Neuron (in vitro differentiated cells): ENCODE measurements around the gene ADCY3.

ENCODE experiments used
- H2AFZ ChIP-seq: one replicate; pipeline ENCODE4 v1.6.1; 2013; ENCODE audit warnings: low read depth, mild to moderate bottlenecking, inconsistent platforms, low read length, moderate library complexity
- H3K27me3 ChIP-seq: one replicate; pipeline ENCODE4 v1.6.1; 2013; ENCODE audit warnings: low read length; ENCODE audit not compliant: insufficient read depth
- H3K36me3 ChIP-seq: one replicate; pipeline ENCODE4 v1.6.1; 2013; ENCODE audit warnings: low read length; ENCODE audit not compliant: insufficient read depth
- H3K4me1 ChIP-seq: one replicate; pipeline ENCODE4 v1.6.1; 2013; ENCODE audit warnings: low read length; ENCODE audit not compliant: insufficient read depth
- H3K4me3 ChIP-seq: 2 replicates; pipeline ENCODE4 v1.5.1; 2013; ENCODE audit warnings: mild to moderate bottlenecking, low read length, moderate library complexity
- H3K9me3 ChIP-seq: one replicate; pipeline ENCODE4 v1.6.1; 2013; ENCODE audit warnings: low read length

The ADCY3 gene

GRCh38 chr2:24824071-24824588 lies 95.9 kb downstream of the ADCY3 start:
- H3K4me1 ChIP-seq, result peaks cover 13% of the 10 kb centered on the region
- H3K27me3 ChIP-seq, result no peaks in the 10 kb centered on the region
- H3K4me3 ChIP-seq, result no peak overlapping the region
- H3K36me3 ChIP-seq, result peaks cover 53% of the 10 kb centered on the region
- H3K9me3 ChIP-seq, result no peaks in the 10 kb centered on the region
- no peak overlapping the region for H2AFZ ChIP-seq

DNA sequence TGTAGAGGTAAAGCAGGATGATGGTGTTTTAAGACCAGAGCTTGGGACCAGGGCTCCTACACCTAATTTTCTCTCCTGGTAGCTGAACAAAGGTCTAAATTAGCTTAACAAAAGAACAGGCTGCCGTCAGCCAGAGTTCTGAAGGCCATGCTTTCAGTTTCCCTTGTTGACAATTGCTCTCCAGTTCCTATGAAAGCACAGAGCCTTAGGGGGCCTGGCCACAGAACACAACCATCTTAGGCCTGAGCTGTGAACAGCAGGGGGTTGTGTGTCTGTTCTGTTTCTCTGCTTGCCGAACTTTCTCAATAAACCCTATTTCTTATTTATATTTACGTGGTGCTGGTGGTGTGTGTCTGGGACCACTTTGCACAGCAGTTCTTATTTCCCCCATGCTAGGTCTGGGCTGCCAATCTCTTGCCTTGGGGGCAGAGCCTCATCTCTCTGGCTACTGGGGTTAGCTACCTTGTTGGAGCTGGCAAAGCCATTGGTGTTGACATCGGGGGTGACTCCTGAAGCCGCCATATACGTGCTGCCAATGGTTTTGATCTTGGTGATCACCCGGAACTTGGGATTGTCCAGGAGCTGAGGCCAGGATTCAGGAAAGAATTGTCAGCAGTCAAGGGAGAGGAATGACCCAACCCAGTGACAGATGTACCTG lies 97.9 kb downstream of the ADCY3 start:
- Histone ChIP-seq H3K36me3 (peaks cover 68% of the 10 kb centered on the region), H2AFZ (no peak overlapping the region), H3K4me1 (peaks cover 13% of the 10 kb centered on the region)

DNA sequence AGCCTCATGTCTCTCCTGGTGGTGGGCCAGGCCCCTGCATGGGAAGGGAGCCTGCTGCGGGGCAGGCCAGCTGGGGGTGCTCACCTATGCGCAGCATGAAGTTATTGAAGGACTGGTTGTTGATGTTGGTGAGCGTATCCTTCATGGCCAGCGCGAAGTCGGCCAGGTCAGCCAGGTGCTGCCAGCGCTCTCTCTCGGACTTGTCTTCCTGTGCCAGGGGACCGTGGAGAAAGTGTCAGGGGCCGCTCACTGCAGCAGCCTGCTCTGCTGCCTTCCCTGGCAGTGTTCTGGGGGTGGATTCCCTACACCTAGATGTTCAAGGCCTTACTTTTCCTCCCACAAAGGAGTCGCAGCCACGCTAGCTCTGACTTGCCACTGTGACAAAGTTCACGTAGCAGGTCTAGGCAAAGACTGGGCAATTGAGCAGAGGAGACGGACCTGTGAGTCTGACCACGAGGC lies 98.6 kb downstream of the ADCY3 start:
- Histone ChIP-seq H3K4me3 (no peak overlapping the region), H3K36me3 (peaks cover 74% of the 10 kb centered on the region), H3K4me1 (peaks cover 13% of the 10 kb centered on the region)

More for the DNA sequence above, 97.9 kb downstream of the ADCY3 start:
- H3K9me3 ChIP-seq, result no peaks in the 10 kb centered on the region
- no peaks in the 10 kb centered on the region for H3K27me3 ChIP-seq
- H3K4me3 ChIP-seq, result no peak overlapping the region

DNA sequence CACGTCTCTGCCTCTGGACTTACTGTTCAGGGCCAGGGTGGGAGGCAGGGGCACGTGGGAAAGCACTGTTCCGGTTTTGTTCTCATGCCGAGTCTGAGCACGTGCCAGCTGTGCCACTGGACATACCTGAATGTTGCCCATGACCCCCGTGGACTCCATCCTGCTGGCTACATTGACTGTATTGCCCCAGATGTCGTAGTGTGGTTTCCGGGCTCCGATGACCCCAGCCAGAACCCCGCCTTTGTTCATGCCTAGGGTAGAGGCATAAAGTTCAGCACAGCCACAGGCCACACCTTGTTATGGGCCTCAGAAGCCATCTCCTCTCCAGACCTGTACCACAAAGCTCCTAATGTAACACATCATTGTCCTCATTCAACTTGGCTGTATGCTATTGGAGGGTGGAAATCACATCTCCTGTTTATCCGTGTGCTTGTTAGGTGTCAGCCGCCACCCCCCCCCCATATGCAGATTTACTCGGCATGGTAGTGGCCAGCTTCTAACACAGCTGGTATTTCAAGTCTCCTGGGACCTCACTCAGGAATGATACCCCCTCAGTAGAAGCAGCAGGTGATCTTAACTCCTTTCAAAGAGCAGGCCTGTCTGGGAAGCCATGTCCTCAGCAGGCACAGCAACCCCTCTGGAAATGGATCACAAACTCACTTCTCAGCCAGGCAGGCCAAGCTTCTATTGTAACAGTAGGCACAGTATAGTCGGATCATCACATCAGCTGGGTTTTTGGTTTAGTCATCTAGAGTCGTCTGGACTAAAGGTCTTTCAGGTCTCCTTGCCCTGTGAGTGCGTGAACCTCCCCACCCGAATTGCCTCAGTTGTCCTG lies 99.2 kb downstream of the ADCY3 start:
- H3K4me1 ChIP-seq, result peaks cover 13% of the 10 kb centered on the region
- no peaks in the 10 kb centered on the region for H3K9me3 ChIP-seq
- peaks cover 80% of the 10 kb centered on the region for H3K36me3 ChIP-seq
- no peak overlapping the region for H3K4me3 ChIP-seq
- no peak overlapping the region for H2AFZ ChIP-seq
- H3K27me3 ChIP-seq, result no peaks in the 10 kb centered on the region

More for the DNA sequence above, 98.6 kb downstream of the ADCY3 start:
- Histone ChIP-seq H3K27me3 (no peaks in the 10 kb centered on the region), H2AFZ (no peak overlapping the region), H3K9me3 (no peaks in the 10 kb centered on the region)

DNA sequence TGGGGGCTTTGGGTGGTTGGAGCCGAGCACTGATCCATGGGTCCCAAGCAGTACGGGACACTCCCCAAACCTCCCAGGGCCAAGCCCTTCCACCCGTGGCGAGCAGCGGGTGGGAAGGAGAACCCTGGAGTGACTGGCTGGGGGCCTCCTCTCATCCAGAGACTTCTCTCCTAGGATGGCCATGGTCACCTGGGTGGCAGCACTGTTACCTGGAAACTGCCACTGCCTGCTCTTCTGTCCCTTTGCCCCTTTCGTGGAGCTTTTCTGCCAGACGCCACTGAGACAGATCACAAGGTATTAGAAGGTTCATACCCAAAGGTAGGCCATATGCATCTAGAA lies 99.9 kb downstream of the ADCY3 start:
- Histone ChIP-seq H3K36me3 (peaks cover 83% of the 10 kb centered on the region), H3K4me1 (peaks cover 13% of the 10 kb centered on the region), H3K4me3 (no peak overlapping the region), H3K27me3 (no peaks in the 10 kb centered on the region), H3K9me3 (no peaks in the 10 kb centered on the region), H2AFZ (no peak overlapping the region)

DNA sequence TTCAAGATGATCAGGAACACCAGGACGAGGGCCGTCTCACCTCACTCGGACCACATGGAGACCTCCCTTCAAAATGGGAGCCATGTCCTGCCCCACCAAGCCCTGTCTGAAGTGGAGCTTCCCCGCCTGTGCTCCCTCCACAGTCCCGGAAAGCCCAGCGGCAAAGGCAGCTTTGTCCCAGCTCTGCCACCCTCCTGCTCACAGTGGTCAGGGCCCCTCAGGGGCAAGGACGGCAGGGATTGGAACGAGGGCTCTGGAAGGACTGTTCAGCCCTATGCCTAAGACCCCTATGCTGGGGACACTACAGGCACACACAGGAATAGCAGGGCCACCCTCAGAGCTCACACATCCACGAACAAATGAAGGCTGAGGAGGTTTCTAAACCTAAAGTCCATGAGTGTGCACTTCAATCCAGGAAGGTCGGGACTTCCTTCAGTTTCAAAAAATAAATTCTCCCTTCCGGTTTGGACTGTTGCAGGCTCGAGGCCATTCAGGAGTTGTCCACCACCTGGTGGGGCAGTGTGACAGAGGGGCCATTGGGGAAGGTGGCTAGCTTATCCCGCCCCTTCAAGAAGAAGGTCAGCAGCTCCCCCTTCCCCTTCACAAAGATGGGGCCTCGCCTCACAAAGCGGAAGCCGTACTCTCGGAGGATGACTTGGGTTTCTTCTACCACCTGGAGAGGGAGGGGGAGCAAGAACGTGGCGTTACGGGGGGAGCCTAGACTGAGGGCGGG lies 100.4 kb downstream of the ADCY3 start:
- peaks cover 13% of the 10 kb centered on the region for H3K4me1 ChIP-seq
- H3K9me3 ChIP-seq, result no peaks in the 10 kb centered on the region
- H3K4me3 ChIP-seq, result no peak overlapping the region
- H3K36me3 ChIP-seq, result peaks cover 84% of the 10 kb centered on the region
- no peak overlapping the region for H2AFZ ChIP-seq
- H3K27me3 ChIP-seq, result no peaks in the 10 kb centered on the region

- Histone ChIP-seq H3K9me3 (no peaks in the 10 kb centered on the region), H3K27me3 (no peaks in the 10 kb centered on the region), H3K36me3 (peaks cover 87% of the 10 kb centered on the region), H3K4me1 (peaks cover 15% of the 10 kb centered on the region), H2AFZ (no peak overlapping the region), H3K4me3 (no peak overlapping the region)
These were observed 101.3 kb downstream of the ADCY3 start for GRCh38 chr2:24818721-24819167.

- Histone ChIP-seq H3K36me3 (peaks cover 84% of the 10 kb centered on the region), H2AFZ (no peak overlapping the region), H3K4me3 (no peak overlapping the region), H3K4me1 (peaks cover 13% of the 10 kb centered on the region), H3K27me3 (no peaks in the 10 kb centered on the region), H3K9me3 (no peaks in the 10 kb centered on the region)
These were observed 103.2 kb downstream of the ADCY3 start for GRCh38 chr2:24816884-24817283.

DNA sequence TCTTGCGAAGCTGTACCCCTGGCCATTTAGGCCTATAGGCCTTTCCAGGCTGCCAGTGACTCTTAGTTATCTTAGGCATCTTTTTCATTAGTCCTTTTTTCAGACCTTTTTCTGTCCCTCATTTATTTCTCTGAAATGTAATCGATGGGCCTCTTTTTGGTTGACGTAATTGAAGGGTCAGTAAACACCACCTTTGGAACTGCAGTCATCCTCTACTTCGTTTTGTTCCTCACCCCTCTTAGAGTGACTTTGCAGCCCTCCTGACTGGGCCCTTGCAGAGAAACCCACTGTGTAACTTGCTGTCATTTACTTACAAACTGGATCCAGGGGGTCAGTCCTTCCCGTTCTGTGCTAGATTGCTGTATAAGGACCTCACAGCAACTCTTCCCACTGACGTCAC lies 103.6 kb downstream of the ADCY3 start:
- Histone ChIP-seq H3K9me3 (no peaks in the 10 kb centered on the region), H3K36me3 (peaks cover 79% of the 10 kb centered on the region), H2AFZ (no peak overlapping the region), H3K4me1 (peaks cover 8% of the 10 kb centered on the region), H3K27me3 (no peaks in the 10 kb centered on the region), H3K4me3 (no peak overlapping the region)

- no peak overlapping the region for H3K4me3 ChIP-seq
- H3K27me3 ChIP-seq, result no peaks in the 10 kb centered on the region
- peaks cover 67% of the 10 kb centered on the region for H3K36me3 ChIP-seq
- no peaks in the 10 kb centered on the region for H3K9me3 ChIP-seq
- peaks cover 6% of the 10 kb centered on the region for H3K4me1 ChIP-seq
- no peak overlapping the region for H2AFZ ChIP-seq
These were observed 104.9 kb downstream of the ADCY3 start for GRCh38 chr2:24815171-24815570.

- H3K4me3 ChIP-seq, result no peak overlapping the region
- no peak overlapping the region for H2AFZ ChIP-seq
- H3K36me3 ChIP-seq, result peaks cover 64% of the 10 kb centered on the region
- H3K4me1 ChIP-seq, result peaks cover 6% of the 10 kb centered on the region
- H3K9me3 ChIP-seq, result no peaks in the 10 kb centered on the region
- no peaks in the 10 kb centered on the region for H3K27me3 ChIP-seq
These were observed 105.5 kb downstream of the ADCY3 start for GRCh38 chr2:24814516-24814915.

GRCh38 chr2:24813691-24814137 lies 106.3 kb downstream of the ADCY3 start:
- peaks cover 56% of the 10 kb centered on the region for H3K36me3 ChIP-seq
- no peaks in the 10 kb centered on the region for H3K9me3 ChIP-seq
- no peaks in the 10 kb centered on the region for H3K27me3 ChIP-seq
- no peak overlapping the region for H2AFZ ChIP-seq
- H3K4me1 ChIP-seq, result peaks cover 6% of the 10 kb centered on the region
- no peak overlapping the region for H3K4me3 ChIP-seq
